Measurements from ENCODE around the gene FAM187B. TPM values are rescaled to one million over a fixed set of nuclear protein-coding genes. Genes with fewer than 3 reads are reported as not detected.
A peak's percentile ranks its signal among the peaks of the same experiment; 100 is the strongest.

The FAM187B gene
- polyA plus RNA-seq, 3 donors = not detected

DNA sequence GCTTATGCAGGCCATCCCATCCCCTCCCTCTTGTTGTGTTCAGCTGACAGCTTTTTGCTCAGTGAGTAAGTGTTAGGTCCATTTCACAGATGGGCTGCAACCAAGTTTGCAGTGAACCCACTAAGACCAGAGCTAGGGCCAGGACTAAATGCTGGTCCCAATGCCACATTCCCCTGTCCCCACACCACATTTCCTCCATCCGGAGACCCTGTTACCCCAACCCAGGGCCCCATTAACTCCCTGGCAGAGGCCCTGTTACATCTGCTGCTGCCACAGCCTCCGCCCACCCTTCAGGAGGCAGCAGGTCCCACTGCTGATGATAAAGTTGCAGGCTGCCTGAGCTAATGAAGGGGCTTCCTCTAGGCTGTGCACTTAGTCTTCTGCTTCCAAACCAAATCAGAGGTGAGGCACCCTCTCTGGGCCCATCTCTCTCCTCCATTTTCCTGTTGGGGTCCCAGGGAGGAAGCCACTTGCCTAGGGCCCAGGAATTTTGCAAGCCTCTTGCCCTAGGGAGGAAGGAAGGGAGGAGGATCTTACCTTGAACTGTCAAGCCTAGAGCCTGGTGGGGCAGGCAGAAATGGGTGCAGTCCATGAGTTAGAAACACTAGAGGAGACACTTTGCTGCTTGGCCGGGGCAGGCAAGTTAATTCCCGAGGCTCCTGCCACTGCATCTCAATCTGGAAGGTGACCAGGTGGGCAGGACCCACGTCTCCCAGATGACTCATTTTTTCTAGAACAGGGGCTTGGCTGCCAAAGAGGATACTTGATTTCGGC, 36.8 kb upstream of the FAM187B start:
- DNase-seq (ENCODE audit: extremely low read depth in 1 of 11, low read depth in 9 of 11, low spot score in 4 of 11) = no peak

GRCh38 chr19:35264268-35265125, 36.0 kb upstream of the FAM187B start:
- DNase-seq (ENCODE audit: extremely low read depth in 1 of 11, low read depth in 9 of 11, low spot score in 4 of 11) = no peak

DNA sequence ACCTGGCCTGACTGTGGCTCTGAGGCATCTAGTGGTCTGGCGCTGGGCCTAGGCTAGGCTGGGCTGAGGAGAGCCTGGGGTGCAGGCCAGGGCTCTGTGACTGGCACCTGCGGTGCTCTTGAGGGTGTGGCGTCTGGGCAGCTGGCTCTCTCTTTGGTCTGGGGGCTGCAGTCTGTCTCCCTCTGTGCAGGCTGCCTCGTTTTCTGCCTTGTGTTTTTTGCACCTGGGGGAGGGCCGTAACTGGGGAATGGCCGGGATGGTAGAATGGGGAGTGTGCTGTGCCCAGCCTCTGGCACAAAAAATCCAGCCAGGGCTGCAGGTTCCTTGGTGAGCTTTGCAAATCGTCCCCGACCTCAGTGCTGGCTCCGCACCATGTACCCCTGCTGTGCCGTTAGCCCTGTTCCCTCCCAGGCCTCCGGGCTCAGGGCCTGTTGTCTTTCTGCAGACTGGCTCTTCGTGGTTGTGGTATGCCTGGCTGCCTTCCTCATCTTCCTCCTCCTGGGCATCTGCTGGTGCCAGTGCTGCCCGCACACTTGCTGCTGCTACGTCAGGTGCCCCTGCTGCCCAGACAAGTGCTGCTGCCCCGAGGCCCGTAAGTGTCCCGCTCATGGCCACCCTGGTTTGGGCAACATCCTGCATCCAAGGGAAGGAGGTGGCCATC, 33.7 kb upstream of the FAM187B start:
- DNase-seq (ENCODE audit: extremely low read depth in 1 of 11, low read depth in 9 of 11, low spot score in 4 of 11) = no peak

- DNase-seq (ENCODE audit: extremely low read depth in 1 of 11, low read depth in 9 of 11, low spot score in 4 of 11) = no peak
These were observed 33.0 kb upstream of the FAM187B start for GRCh38 chr19:35261356-35262100.

DNA sequence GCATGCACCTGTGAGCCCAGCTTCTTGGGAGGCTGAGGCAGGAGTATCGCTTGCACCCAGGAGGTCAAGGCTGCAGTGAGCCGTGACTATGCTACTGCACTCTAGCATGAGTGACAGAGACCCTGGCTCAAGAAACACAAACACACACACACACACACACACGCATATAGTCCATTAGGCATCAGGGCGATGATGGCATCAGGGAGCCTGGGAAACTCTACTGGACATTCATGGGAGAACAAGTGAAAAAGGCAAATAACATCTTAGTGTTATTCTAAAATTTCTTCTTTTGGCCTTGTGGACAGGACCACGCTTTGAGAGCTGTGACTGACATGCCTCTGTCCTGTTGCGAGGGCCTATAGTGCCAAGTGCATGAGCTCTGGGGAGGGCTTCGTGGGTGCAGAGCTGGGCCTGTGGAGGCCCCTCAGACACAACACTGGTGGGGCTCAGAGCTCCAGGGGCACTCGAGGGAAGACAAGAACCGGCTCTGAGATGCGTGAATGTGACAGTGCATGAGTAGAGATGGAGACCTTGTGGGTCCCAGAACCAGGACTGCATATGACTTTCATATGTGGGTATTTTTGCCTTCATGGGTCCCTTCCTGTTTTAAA, 32.3 kb upstream of the FAM187B start:
- no peak for DNase-seq (ENCODE audit: extremely low read depth in 1 of 11, low read depth in 9 of 11, low spot score in 4 of 11)

DNA sequence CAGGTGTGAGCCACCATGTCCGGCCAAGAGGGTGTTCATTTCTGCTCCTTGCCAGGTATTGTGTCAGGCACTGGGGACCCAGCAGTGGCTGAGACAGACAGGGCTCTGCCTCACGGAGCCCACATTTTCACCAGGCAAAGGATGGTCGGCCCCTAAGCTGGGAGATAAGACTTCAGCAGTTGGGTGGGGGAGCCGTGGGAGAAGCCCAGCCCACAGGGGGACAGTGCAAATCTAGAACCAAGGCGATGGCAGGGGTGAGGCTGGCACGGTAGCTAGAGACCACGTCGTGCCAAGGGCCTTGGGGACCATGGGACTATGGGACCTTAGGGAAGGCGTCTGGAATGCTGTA, 28.5 kb upstream of the FAM187B start:
- no peak for DNase-seq (ENCODE audit: extremely low read depth in 1 of 11, low read depth in 9 of 11, low spot score in 4 of 11)

GRCh38 chr19:35256566-35256965, 28.0 kb upstream of the FAM187B start:
- DNase-seq (ENCODE audit: extremely low read depth in 1 of 11, low read depth in 9 of 11, low spot score in 4 of 11) = no peak

GRCh38 chr19:35254341-35255297, 26.1 kb upstream of the FAM187B start:
- DNase-seq (ENCODE audit: extremely low read depth in 1 of 11, low read depth in 9 of 11, low spot score in 4 of 11) = no peak

DNA sequence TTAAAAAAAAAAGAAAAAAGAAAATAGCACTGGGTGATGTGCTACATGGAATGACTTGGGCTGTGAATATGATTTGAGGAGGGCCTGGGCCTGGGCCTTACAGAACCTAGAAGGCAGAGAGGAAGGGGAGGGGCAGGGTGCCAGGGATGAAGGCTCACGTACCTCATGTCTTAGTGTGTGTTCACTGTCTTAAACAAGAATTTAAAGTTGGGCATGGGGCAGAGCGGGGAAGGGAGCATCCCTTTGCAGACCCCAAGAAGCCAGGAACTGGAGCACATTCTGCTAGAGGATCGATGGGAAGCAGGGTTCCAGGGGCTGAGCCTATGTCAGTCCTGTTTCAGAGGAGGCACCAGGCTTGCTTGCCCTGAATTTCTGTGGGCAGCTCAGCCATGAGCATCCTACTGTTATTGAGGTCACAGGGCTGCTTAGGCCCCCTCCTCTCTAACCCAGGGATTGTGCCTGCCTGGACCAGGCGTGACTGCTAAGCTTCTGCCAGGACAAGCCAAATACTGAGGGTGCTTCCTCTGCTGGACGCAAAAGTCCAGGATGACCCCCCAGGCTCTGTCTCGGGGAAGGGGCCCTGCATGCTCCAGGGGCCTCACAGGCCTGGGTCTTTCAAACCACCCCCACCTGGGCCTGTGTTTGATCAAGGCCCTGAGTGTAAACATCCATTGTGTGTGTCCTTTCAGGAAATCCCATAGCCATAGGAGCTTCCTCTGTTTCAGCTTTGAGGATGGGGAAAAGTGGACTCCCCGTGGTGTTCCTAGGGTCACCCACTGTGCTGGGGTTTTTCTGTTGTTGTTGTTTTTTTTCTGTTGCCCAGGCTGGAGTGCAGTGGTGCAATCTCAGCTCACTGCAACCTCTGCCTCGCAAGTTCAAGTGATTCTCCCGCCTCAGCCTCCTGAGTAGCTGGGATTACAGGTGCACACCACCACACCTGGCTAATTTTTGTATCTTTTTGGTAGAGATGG, 25.1 kb upstream of the FAM187B start:
- no peak for DNase-seq (ENCODE audit: extremely low read depth in 1 of 11, low read depth in 9 of 11, low spot score in 4 of 11)

DNA sequence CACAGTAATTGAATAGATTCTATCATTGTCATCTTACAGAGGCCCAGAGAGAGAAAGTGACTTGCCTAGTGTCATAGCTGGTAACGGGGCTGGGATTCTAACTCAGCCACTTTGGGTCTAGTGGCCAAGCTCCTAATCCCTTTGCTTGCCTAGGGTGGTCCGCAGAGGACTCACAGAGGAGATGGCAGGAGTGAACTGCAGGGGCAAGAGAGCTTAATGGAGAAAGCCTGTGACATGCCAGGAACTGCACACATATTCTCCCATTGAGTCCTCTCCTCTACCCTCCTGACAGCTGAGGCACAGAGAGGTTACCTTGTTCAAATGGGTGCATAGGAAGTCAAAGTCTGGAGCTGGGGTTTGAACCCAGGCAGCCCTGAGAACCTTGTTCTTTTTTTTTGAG, 22.9 kb upstream of the FAM187B start:
- no peak for DNase-seq (ENCODE audit: extremely low read depth in 1 of 11, low read depth in 9 of 11, low spot score in 4 of 11)

DNA sequence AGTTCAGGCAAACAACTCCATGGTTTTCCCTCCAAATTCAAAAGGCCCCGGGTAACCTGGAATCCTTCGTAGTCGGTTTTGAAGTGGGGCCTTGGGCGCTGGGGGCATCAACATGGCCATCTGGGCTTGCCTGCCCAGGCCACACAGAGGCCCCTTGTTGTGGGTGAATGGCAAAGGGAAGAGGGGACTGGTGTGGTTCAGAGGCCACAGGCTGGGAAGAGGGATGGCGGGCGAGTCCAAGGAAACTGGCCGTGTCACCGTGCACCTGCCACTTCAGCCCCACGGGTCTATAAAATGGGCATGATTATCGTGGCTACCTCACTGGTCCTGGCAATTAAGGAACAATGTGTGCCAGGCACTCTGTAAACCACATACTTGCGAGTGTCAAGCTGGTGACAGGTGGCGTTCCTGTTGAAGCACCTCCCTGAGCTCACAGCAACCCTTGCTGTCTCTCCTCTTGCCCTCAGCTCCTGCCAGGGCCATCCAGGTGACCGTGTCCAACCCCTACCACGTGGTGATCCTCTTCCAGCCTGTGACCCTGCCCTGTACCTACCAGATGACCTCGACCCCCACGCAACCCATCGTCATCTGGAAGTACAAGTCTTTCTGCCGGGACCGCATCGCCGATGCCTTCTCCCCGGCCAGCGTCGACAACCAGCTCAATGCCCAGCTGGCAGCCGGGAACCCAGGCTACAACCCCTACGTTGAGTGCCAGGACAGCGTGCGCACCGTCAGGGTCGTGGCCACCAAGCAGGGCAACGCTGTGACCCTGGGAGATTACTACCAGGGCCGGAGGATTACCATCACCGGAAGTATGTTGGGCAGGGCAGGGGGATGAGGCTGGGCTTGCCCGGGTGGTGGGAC, 21.5 kb upstream of the FAM187B start:
- DNase-seq (ENCODE audit: extremely low read depth in 1 of 11, low read depth in 9 of 11, low spot score in 4 of 11) = no peak

DNA sequence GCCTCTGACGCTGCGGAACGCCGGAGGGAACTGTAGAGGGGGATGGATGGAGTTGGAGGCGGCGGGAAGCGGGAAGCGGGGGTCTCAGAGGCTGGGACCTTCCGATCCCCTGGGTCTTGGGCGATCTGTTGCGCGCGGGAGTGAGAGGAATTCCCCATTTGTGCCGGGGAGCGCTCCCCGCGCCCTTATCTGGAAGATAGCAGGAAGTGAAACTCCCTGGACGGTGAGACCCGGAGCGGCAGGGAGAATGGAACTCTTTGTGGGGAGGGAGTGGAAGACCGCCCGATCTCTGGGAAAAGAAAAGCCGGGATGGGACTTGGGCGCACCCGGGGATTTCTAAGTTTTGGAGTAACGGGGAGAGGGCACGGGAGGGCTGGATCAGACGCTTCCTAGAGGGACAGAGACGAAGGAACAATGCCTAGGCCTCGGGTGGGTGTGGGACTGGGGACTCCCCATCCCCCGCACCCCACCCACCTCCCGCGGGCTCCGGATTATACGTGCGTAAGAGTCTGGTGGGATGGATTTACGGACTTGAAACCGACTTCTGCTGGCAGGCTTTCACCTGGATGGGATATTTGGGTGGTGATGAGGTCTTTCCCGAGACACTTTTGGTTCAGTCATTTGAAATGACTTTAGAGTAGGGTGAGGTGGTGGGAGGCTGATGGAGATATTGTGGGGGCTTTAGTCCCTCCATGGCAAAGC, 20.8 kb upstream of the FAM187B start:
- DNase-seq (ENCODE audit: extremely low read depth in 1 of 11, low read depth in 9 of 11, low spot score in 4 of 11) = no peak

DNA sequence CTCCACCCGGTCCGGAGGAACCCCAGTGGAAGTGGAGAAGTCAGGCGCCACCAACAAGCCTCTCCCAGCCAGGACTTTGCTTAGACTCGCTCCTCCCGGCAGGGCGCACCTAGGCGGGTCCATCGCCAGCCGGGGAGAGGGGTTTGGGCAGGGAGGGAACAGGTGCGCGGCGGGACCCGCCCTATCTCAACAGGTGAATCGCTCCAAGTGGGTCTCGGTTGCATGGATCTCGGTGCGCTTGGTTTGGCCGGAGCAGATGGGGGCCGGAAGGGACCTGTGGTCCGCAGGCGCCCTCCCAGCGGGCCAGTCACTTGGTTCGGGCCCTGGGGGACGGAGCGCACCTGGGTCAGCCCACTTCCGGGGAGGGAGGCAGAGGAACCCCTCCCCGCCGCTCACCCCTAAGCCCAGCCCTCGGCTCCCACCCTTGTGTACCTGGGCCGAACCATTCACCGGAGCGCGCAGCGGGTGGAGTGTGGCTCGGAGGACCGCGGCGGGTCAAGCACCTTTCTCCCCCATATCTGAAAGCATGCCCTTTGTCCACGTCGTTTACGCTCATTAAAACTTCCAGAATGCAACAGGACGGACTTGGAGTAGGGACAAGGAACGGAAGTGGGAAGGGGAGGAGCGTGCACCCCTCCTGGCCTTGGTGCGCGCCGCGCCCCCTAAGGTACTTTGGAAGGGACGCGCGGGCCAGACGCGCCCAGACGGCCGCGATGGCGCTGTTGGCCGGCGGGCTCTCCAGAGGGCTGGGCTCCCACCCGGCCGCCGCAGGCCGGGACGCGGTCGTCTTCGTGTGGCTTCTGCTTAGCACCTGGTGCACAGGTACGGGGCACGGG, 20.0 kb upstream of the FAM187B start, which contains the start of gene LSR:
TSS of gene LSR (plus strand) at position 693 of the 836 bp plus-strand sequence. CDS start at position 714, 21 bp downstream.
- peak; percentile 67 to 90 (median 80) for DNase-seq (ENCODE audit: extremely low read depth in 1 of 11, low read depth in 9 of 11, low spot score in 4 of 11)
